ENCODE measurements around the gene MPIG6B.

DNA sequence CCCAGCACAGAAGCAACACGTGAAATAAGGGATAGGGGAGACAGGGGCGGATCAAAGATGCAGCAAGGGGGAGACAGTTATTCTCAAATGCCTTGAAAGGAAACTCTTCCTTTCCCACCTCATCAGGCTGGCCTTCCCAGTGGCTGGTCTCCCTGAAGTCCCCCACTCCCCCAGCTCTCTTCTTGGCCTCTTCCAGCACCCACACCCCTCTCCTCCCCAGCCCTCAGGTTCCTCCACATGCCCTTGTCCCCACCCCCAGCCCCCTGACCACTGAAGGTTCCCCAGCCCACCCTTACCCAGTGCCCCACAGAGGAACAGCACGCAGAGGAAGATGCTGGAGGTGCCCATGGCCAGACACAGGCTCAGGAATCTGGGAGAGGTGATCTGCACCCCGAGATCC, 9.7 kb upstream of the MPIG6B start:
- TF ChIP-seq, protein P1, sequence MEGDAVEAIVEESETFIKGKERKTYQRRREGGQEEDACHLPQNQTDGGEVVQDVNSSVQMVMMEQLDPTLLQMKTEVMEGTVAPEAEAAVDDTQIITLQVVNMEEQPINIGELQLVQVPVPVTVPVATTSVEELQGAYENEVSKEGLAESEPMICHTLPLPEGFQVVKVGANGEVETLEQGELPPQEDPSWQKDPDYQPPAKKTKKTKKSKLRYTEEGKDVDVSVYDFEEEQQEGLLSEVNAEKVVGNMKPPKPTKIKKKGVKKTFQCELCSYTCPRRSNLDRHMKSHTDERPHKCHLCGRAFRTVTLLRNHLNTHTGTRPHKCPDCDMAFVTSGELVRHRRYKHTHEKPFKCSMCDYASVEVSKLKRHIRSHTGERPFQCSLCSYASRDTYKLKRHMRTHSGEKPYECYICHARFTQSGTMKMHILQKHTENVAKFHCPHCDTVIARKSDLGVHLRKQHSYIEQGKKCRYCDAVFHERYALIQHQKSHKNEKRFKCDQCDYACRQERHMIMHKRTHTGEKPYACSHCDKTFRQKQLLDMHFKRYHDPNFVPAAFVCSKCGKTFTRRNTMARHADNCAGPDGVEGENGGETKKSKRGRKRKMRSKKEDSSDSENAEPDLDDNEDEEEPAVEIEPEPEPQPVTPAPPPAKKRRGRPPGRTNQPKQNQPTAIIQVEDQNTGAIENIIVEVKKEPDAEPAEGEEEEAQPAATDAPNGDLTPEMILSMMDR (IDR thresholded peaks at IDR 0.05): no peak
- no peak for TF ChIP-seq POLR2A (IDR thresholded peaks at IDR 0.05)
